Activated CD4-positive, alpha-beta T cell treated with anti-CD3 and anti-CD28 coated beads, Interleukin-2, amount 50 U/mL, for 48 hours (primary cell): ENCODE data around the gene LTF.
A peak's percentile ranks its signal among the peaks of the same experiment; 100 is the strongest.

Source experiments
- DNase-seq, 2 experiments: peaks; one replicate each; pipeline ENCODE4 v3.0.0-alpha.2; 2020

LTF gene

DNA sequence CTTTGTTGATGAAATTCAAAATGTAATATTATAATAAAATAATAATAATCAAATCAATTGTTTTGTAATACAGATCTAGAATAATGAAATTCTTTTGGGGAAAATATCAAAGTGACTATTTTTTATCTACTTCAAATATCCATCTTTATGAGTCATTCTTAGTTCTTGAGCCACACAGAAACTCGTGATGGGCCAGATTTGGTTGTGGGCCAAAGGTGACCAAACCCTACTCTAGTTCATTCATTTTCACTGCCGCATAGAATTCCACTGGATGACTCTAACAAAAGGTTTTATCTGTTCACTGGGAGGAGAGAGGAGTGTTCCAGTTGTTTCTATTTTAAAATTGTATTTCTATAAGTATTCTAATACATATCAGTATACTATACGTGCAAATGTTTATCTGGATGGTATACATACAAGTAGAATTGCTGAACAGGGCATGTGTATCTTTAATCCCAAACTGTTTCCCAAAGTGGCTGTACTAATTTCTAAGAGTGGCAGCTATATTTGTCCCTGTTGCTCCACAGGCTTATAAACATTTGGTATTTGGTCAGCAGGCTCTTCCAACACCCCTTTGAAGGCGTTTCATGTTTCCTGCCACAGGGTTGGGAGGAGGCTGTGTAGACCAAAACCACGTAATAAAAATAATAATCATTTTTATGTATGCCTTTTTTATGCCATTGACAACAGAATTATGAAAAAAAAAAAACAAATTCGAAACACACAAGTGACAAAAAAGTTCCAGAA, 25.8 kb upstream of the LTF start:
- no peak for DNase-seq

- DNase-seq: no peak
These were observed 25.2 kb upstream of the LTF start for GRCh38 chr3:46489875-46490274.

- no peak for DNase-seq
These were observed 24.7 kb upstream of the LTF start for GRCh38 chr3:46489381-46489780.

GRCh38 chr3:46488735-46489361, 24.1 kb upstream of the LTF start:
- peak; percentile 95 to 96 for DNase-seq

DNA sequence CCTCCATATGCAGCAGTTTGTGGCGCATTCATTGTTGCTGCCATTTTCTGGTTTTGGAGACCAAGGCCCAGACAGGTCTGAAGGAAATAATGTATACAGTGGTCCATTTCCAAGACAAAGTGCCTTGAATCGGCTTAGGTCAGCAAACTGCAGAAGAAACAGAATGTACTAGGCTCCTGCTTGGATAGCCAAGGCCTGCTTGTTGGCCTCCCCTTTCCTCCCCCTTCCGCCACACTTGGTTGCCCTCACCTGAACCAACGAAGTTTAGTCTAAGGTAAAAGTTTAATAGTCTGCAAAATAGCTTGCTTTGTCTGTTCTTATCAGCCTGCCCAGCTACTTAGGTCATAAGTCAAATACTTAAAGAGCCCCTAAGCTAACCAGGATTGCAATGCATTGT, 21.1 kb upstream of the LTF start:
- DNase-seq: no peak

DNA sequence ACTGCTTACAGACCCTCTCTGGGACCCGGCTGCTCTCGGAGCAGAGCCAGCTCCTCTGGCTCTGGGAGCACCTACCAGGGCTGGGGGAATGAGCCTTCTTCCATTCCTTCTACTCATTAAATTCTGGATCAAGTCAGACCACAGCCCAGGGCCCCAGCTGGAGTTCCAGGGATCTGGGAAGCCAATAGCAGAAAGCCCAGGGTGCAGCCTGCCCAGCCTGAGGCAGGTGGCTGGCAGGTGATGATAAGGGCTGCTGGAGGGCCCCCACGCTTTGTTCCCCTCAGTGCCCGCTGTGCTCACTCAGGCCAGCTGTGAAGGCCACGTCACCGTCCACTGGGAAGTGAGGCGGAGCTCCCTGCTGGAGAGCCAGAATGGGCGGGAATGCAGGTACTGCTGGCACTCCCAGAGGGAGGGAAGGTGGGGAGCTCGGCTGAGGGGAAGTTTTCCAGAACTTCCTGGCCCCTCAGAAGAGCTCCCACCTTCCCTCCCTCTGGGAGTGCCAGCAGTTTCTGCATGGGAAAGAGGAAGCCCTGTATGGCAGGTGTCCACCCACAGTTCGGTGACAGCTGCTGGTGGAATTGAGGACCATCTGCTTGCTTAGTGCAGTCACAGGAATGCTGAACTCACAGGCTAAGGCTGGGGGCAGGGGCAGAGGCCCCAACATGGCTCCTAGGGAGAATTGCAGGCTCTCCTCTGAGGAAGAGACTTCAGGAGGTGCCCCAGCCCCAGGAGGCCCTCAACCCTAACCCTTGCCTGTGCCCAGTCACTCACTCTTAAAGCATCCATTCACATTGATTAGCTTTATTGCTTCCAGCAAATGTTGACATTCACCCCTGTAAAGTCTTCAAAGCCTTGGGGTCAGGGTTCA, 20.4 kb upstream of the LTF start:
- DNase-seq: no peak

DNA sequence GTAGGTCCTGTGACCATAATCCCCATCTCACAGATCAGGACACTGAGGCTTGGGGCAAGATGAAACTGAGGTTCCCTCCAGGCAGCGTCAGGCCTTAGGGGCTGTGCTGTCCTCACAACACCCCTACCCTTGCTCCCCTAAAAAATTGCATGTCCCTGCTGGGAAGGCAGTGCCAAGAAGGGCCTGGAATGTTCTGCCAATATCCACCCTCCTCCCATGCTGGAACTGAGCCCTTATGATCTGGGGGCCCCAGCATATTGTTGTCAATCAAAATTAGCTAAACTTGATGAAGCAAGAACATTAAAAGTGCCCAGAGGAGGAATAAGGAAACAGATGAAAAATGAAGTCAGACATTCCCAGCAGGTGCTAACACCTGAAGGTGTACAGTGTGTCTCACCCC, 19.7 kb upstream of the LTF start:
- DNase-seq: no peak

- DNase-seq: no peak
These were observed 19.1 kb upstream of the LTF start for GRCh38 chr3:46483825-46484224.

DNA sequence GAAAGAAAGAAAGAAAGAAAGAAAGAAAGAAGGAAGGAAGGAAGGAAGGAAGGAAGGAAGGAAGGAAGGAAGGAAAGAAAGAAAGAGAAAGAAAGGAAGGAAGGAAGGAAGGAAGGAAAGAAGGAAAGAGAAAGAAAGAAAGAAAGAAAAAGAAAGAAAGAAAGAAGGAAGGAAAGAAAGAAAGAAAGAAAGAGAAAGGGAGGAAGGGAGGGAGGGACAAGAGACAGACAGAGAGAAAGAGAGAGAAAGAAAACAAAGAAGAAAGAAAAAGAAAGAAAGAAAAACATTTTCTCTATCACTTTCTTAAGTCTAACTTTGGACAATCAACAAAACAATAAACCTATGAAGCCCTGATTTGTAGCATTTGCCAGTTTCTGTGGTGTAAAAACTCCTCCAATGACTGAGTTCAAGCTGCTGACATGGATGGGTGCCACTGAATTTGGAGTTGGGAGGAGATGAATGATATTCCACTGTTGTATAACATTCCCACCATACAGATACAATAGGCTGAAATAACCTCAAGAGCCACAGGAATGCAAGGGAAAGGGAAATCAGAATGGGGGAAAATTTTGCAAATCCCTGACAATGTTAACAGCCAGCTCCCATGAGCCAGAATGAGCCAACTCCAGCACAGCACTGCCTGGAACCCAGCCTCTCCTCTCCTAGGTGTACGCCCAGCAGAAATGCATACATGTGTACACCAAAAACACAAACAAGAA, 18.1 kb upstream of the LTF start:
- DNase-seq: no peak

DNA sequence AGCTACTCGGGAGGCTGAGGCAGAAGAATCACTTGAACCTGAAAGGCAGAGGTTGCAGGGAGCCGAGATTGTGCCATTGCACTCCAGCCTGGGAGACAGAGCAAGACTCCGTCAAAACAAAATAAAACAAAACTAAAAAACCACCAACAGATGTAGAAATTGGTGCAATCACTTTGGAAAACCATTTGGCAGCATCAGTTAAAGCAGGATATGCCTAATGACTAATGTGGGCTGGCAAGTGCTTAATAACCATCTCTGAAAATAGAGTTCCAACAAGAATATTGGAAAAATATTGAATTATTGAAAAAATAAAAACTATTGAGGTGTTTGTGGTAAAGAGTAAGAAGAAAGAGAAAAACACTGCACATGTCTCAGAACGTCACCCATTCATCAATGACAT, 16.9 kb upstream of the LTF start:
- no peak for DNase-seq

DNA sequence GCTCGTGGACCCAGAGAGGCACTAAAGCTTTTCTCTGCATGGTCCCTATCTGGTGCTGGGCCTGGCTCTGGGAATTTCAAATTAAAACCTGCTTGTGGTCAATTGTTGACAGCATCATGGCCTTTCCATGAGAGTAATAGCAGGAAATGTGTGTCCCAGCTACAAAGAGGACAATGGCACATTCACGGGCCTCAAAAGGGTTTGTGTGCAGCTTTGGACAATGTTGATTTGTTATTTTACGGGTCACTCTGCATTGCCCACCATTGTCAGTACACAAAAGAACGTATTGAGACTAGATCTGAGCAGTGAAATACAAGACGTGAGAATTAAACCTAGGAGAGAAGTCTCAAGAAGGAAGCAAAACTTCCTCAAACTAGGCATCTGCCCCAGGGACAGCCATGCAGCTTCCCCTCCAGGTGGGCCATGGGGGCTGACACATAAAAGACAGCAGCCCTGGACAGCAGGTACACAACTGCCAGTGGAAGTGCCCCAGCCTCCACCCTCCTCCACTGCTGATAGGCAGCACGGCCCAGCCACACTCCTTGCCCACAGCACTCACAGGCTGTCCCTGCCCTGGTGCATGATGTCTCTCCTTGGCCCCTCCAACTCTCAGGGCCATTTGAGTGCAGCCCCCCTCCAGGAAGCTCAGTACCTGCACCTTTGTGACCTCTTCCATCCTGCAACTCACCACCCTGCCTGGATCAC, 15.9 kb upstream of the LTF start:
- DNase-seq: no peak

DNA sequence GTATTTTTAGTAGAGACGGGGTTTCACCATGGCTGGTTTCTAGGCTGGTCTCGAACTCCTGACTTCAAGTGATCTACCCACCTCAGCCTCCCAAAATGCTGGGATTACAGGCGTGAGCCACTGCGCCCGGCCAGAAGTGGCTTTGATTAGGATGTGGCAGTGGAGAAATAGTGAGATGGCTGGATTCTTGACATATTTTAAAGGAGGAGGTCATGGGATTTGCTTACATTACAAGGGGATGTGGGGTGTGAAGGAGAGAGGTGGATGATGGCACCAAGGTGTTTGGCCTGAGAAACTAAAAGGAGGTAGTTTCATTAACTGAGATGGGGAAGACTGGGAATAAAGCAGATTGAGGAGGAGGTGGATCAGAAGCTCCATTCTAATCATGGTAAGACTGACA, 15.0 kb upstream of the LTF start:
- DNase-seq: no peak

DNA sequence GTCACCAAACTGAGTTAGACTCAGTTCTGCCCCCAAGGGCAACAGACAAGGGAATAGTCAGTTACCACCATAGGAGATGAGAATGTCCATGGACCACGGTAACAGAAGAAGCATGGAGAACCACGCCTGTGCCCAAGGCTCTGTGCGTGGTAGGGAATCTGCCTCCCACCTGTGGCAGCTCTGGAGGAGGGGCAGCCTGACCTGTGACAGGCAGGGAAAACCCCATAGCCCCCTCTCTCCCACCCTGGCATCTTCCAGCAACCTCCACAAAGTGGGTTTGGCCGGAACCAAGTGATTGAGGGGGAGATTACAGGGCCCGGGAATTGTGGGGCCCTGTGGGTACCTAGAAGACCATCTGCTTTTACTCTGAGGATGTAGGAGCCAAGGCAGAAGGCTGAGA, 14.3 kb upstream of the LTF start:
- DNase-seq: no peak

- no peak for DNase-seq
These were observed 13.6 kb upstream of the LTF start for GRCh38 chr3:46478341-46478740.

- no peak for DNase-seq
These were observed 13.1 kb upstream of the LTF start for GRCh38 chr3:46477756-46478155.

DNA sequence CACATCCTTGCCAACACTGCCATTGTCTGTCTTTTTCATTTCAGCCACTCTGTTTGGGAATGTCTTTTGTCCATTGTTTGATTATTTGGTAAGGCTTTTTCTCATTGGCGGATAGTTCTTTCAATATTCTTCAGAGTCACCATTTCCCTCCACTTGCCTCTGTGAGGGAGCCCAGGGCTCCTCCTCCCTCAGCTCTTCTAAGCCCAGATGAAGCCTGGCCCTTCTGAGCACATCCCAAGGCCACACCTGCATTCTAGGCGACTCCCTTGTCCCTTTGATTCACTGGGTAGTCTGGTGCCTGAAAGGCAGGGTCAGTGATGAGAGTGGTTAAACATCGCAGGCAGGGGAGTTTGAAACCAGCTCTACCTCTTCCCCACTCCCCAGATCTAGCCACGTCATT, 12.4 kb upstream of the LTF start:
- no peak for DNase-seq

GRCh38 chr3:46472736-46473135, 8.0 kb upstream of the LTF start:
- no peak for DNase-seq

DNA sequence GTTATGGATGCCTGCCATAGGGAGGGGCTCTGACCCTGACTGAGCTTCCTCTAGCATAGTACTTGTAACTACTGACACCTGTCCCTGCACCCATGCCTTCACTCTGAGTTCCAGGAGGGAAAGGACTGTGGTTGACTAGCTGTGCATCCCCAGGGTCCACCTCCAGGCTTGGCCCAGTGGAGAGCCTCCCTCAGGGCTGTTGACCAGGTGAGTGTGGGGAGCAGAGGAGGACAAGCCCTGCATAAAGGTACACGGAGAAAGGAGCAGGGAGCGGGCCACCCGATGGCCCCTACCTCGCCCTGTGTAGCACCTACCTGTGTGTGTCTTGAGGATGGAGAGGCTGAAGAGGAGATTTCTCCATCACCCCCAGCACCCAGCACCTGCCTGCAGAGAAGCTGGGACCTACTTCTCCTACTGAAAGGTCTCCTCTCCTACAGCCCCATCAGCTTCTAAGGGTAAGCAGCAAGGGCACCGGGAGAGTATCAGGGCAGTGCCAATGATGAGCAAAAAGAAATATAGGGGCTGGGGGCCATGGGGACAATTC, 6.7 kb upstream of the LTF start:
- DNase-seq: no peak

- DNase-seq: no peak
These were observed 6.1 kb upstream of the LTF start for GRCh38 chr3:46470831-46471230.

DNA sequence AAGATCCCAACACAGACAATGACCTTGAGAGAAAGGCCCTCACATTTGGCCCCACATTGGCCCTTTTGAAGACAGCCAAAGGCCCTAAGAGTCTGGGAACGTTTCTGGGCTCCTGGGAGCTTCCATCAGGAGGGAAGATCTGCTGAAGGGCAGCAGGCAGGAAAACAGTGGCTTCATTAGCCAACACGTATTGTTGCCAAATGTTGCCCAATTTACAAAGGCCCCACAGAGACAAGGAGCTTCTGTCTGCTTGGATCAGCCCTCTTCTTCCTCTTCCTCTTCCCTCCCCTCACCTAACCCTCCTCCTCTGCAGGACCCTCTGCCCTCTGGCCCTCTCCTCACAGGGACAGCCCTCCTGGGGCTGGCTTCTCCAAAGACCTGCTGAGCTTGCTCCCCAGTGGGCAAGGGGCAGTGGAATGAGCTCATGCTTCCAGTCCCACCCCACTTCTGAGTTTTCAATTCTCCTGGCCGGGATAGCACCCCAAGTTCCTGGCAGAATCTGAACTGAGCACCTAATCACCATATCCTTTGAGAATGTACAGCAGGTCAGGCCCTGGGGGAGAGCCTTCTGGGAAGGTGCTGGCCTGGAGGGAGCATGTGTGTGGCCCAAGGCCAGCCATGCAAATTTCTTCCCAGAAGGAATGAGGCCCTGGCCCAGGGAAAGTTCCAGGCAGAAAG, 5.1 kb upstream of the LTF start:
- no peak for DNase-seq

- no peak for DNase-seq
These were observed 4.3 kb upstream of the LTF start for GRCh38 chr3:46468753-46469600.
